ENCODE results near the gene PARS2.

PARS2 gene

GRCh38 chr1:54748094-54748835 lies 16.1 kb downstream of the PARS2 start:
- TF ChIP-seq POLR2AphosphoS5 (IDR thresholded peaks at IDR 0.05; ENCODE audit: low read depth, low read length) (no peak), REST (IDR thresholded peaks at IDR 0.05; ENCODE audit: insufficient read depth in 1 of 2, low read depth in 2 of 2, low read length in 2 of 2) (no peak), TAF1 (IDR thresholded peaks at IDR 0.05; ENCODE audit: borderline replicate concordance, insufficient read depth, low read length) (no peak), FOXP2 (optimal IDR thresholded peaks at IDR 0.05; ENCODE audit: borderline replicate concordance, extremely low read depth, extremely low read length, insufficient read depth) (no peak), SIN3A (IDR thresholded peaks at IDR 0.05; ENCODE audit: borderline replicate concordance, insufficient read depth, low read length) (no peak)

- no peak for TF ChIP-seq REST (IDR thresholded peaks at IDR 0.05; ENCODE audit: insufficient read depth in 1 of 2, low read depth in 2 of 2, low read length in 2 of 2)
- no peak for TF ChIP-seq TAF1 (IDR thresholded peaks at IDR 0.05; ENCODE audit: borderline replicate concordance, insufficient read depth, low read length)
- TF ChIP-seq POLR2AphosphoS5 (IDR thresholded peaks at IDR 0.05; ENCODE audit: low read depth, low read length), result no peak
- TF ChIP-seq FOXP2 (optimal IDR thresholded peaks at IDR 0.05; ENCODE audit: borderline replicate concordance, extremely low read depth, extremely low read length, insufficient read depth), result no peak
- TF ChIP-seq SIN3A (IDR thresholded peaks at IDR 0.05; ENCODE audit: borderline replicate concordance, insufficient read depth, low read length), result no peak
These were observed 18.5 kb downstream of the PARS2 start for GRCh38 chr1:54745864-54746263.

- no peak for TF ChIP-seq TAF1 (IDR thresholded peaks at IDR 0.05; ENCODE audit: borderline replicate concordance, insufficient read depth, low read length)
- no peak for TF ChIP-seq FOXP2 (optimal IDR thresholded peaks at IDR 0.05; ENCODE audit: borderline replicate concordance, extremely low read depth, extremely low read length, insufficient read depth)
- no peak for TF ChIP-seq SIN3A (IDR thresholded peaks at IDR 0.05; ENCODE audit: borderline replicate concordance, insufficient read depth, low read length)
- TF ChIP-seq REST (IDR thresholded peaks at IDR 0.05; ENCODE audit: insufficient read depth in 1 of 2, low read depth in 2 of 2, low read length in 2 of 2), result no peak
- no peak for TF ChIP-seq POLR2AphosphoS5 (IDR thresholded peaks at IDR 0.05; ENCODE audit: low read depth, low read length)
These were observed 19.0 kb downstream of the PARS2 start for GRCh38 chr1:54745274-54745673.

- no peak for TF ChIP-seq POLR2AphosphoS5 (IDR thresholded peaks at IDR 0.05; ENCODE audit: low read depth, low read length)
- TF ChIP-seq FOXP2 (optimal IDR thresholded peaks at IDR 0.05; ENCODE audit: borderline replicate concordance, extremely low read depth, extremely low read length, insufficient read depth), result no peak
- TF ChIP-seq SIN3A (IDR thresholded peaks at IDR 0.05; ENCODE audit: borderline replicate concordance, insufficient read depth, low read length), result no peak
These were observed 19.6 kb downstream of the PARS2 start for GRCh38 chr1:54744696-54745095.

GRCh38 chr1:54743416-54744226 lies 20.7 kb downstream of the PARS2 start:
- TF ChIP-seq POLR2AphosphoS5 (IDR thresholded peaks at IDR 0.05; ENCODE audit: low read depth, low read length), result no peak
- TF ChIP-seq FOXP2 (optimal IDR thresholded peaks at IDR 0.05; ENCODE audit: borderline replicate concordance, extremely low read depth, extremely low read length, insufficient read depth), result no peak

GRCh38 chr1:54742282-54742681 lies 22.0 kb downstream of the PARS2 start:
- no peak for TF ChIP-seq TAF1 (IDR thresholded peaks at IDR 0.05; ENCODE audit: borderline replicate concordance, insufficient read depth, low read length)
- no peak for TF ChIP-seq FOXP2 (optimal IDR thresholded peaks at IDR 0.05; ENCODE audit: borderline replicate concordance, extremely low read depth, extremely low read length, insufficient read depth)
- no peak for TF ChIP-seq POLR2AphosphoS5 (IDR thresholded peaks at IDR 0.05; ENCODE audit: low read depth, low read length)
- no peak for TF ChIP-seq REST (IDR thresholded peaks at IDR 0.05; ENCODE audit: insufficient read depth in 1 of 2, low read depth in 2 of 2, low read length in 2 of 2)
- TF ChIP-seq SIN3A (IDR thresholded peaks at IDR 0.05; ENCODE audit: borderline replicate concordance, insufficient read depth, low read length), result no peak
